B cell (primary cell): Measurements from ENCODE around the gene LUM.

Experiments used
- CTCF ChIP-seq: fragments of 200-600 bp; IDR thresholded peaks from one replicate; pipeline ENCODE4 v1.8.0; 2022; ENCODE audit warnings: antibody characterized with exemption, mild to moderate bottlenecking
- EZH2 ChIP-seq: IDR thresholded peaks from 2 replicates; pipeline ENCODE4 v1.6.1; 2012; ENCODE audit warnings: borderline replicate concordance, low read depth, mild to moderate bottlenecking, moderate library complexity, low read length; ENCODE audit not compliant: insufficient read depth, poor library complexity, severe bottlenecking

DNA sequence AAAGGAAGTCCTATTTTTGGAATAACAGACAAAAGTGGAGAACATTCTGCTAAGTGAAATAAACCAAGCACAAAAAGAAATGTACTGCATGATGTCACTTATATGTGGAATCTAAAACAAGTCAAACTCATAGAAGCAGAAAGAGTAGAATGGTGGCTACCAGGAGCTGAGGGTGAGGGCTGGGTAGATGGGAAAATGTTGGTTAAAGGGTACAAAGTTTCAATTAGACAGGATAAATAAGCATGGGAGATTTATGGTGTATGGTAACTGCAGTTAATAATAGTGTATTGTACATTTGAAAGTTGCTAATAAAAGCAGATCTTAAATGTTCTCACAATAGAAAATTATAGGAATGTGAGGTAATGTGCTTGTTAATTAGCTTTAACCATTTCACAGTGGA lies 12.8 kb downstream of the LUM start:
- TF ChIP-seq CTCF, result no peak
- no peak for TF ChIP-seq EZH2
